NB4 (cell line): ENCODE measurements around the gene CNTNAP4.

ENCODE experiments used
- POLR2A ChIP-seq: IDR thresholded peaks from 2 replicates; pipeline ENCODE4 v1.6.1; 2011; ENCODE audit warnings: mild to moderate bottlenecking; ENCODE audit not compliant: insufficient read length; ENCODE audit errors: extremely low read depth
- TF ChIP-seq, protein P1 (sequence below): IDR thresholded peaks from one replicate; pipeline ENCODE4 v1.5.1; 2012; ENCODE audit warnings: low read depth, low read length
- TF ChIP-seq, protein P2 (sequence below): IDR thresholded peaks from 2 replicates; pipeline ENCODE4 v1.6.1; 2011; ENCODE audit warnings: low read depth, low read length

DNA sequence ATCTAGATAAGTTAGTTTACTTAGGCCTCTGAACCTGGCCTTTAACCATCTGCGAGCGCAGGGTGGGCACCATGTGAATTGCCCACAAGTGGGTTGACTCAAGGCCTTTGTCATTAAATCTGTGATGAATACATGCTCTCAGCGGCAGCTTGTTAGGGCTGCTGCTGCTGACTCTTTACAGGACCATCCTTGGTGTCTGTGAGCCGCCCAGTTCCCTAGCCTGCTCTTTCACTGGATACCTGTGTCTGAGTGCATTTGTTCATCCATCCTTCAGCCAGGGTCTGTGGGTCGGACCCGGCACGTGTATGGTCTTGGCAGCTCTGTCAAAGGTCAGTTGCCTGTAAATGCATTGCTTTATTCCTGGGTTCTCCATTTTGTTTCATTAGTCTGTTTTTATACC is 321.3 kb downstream of the CNTNAP4 start:
- TF ChIP-seq, protein P1, sequence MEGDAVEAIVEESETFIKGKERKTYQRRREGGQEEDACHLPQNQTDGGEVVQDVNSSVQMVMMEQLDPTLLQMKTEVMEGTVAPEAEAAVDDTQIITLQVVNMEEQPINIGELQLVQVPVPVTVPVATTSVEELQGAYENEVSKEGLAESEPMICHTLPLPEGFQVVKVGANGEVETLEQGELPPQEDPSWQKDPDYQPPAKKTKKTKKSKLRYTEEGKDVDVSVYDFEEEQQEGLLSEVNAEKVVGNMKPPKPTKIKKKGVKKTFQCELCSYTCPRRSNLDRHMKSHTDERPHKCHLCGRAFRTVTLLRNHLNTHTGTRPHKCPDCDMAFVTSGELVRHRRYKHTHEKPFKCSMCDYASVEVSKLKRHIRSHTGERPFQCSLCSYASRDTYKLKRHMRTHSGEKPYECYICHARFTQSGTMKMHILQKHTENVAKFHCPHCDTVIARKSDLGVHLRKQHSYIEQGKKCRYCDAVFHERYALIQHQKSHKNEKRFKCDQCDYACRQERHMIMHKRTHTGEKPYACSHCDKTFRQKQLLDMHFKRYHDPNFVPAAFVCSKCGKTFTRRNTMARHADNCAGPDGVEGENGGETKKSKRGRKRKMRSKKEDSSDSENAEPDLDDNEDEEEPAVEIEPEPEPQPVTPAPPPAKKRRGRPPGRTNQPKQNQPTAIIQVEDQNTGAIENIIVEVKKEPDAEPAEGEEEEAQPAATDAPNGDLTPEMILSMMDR = no peak
- TF ChIP-seq POLR2A = no peak
- TF ChIP-seq, protein P2, sequence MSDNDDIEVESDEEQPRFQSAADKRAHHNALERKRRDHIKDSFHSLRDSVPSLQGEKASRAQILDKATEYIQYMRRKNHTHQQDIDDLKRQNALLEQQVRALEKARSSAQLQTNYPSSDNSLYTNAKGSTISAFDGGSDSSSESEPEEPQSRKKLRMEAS = no peak
